DOHH2 (cell line): Measurements from ENCODE around the gene PIP.

ENCODE experiments used
- H3F3A ChIP-seq: fragments of 200-600 bp; sonication (generic), shearing (Covaris generic); 2 replicates; pipeline ENCODE4 v1.6.0; 2016; ENCODE audit warnings: antibody characterized with exemption, mild to moderate bottlenecking; ENCODE audit not compliant: control insufficient read depth, insufficient read depth
- H3K27ac ChIP-seq: fragments of 200-600 bp; sonication (generic); 2 replicates; pipeline ENCODE4 v1.5.1; 2014; ENCODE audit warnings: low read depth, mild to moderate bottlenecking, low read length, moderate library complexity
- H3K27me3 ChIP-seq: fragments of 200-600 bp; sonication (generic); 2 replicates; pipeline ENCODE4 v1.6.1; 2014; ENCODE audit warnings: mild to moderate bottlenecking, low read length, mixed read lengths; ENCODE audit not compliant: control insufficient read depth
- H3K36me3 ChIP-seq: fragments of 200-600 bp; sonication (generic); 2 replicates; pipeline ENCODE4 v1.6.1; 2014; ENCODE audit warnings: mild to moderate bottlenecking, low read length, moderate library complexity, mixed read lengths; ENCODE audit not compliant: control insufficient read depth
- H3K4me1 ChIP-seq: fragments of 200-600 bp; sonication (generic); 2 replicates; pipeline ENCODE4 v1.6.1; 2014; ENCODE audit warnings: mild to moderate bottlenecking, low read length, mixed read lengths; ENCODE audit not compliant: control insufficient read depth
- H3K4me2 ChIP-seq: fragments of 200-600 bp; sonication (generic); 2 replicates; pipeline ENCODE4 v1.6.0; 2014; ENCODE audit warnings: mild to moderate bottlenecking, low read length, moderate library complexity
- H3K4me3 ChIP-seq: fragments of 200-600 bp; sonication (generic); 2 replicates; pipeline ENCODE4 v1.5.1; 2014; ENCODE audit warnings: mild to moderate bottlenecking, low read length, mixed read lengths
- H3K79me2 ChIP-seq: fragments of 200-600 bp; sonication (generic); 2 replicates; pipeline ENCODE4 v1.6.1; 2014; ENCODE audit warnings: mild to moderate bottlenecking, low read length, mixed read lengths; ENCODE audit not compliant: control insufficient read depth
- H3K9me2 ChIP-seq: fragments of 200-600 bp; sonication (generic); replicated peaks from 2 replicates; pipeline ENCODE4 v1.6.1; 2014; ENCODE audit warnings: mild to moderate bottlenecking, low read length, mixed read lengths; ENCODE audit not compliant: control insufficient read depth
- H3K9me3 ChIP-seq: fragments of 200-600 bp; sonication (generic); 2 replicates; pipeline ENCODE4 v1.6.1; 2014; ENCODE audit warnings: antibody characterized with exemption, low read length, mixed read lengths; ENCODE audit not compliant: control insufficient read depth, insufficient read depth
- H4K20me1 ChIP-seq: fragments of 200-600 bp; sonication (generic); 2 replicates; pipeline ENCODE4 v1.6.0; 2014; ENCODE audit warnings: low read depth, mild to moderate bottlenecking, antibody characterized with exemption, low read length, moderate library complexity; ENCODE audit not compliant: control insufficient read depth, insufficient read depth
- EZH2phosphoT487 ChIP-seq: fragments of 200-600 bp; sonication (generic); IDR thresholded peaks from 2 replicates; pipeline ENCODE4 v1.6.1; 2017; ENCODE audit warnings: borderline replicate concordance, mild to moderate bottlenecking, antibody characterized with exemption, low read length, moderate library complexity, mixed read lengths
- TF ChIP-seq, protein P1 (sequence below): fragments of 200-600 bp; sonication (generic); IDR thresholded peaks from one replicate; pipeline ENCODE4 v1.5.1; 2014; ENCODE audit warnings: antibody characterized with exemption, mild to moderate bottlenecking, low read depth, low read length; ENCODE audit not compliant: poor library complexity, severe bottlenecking

The PIP gene

DNA sequence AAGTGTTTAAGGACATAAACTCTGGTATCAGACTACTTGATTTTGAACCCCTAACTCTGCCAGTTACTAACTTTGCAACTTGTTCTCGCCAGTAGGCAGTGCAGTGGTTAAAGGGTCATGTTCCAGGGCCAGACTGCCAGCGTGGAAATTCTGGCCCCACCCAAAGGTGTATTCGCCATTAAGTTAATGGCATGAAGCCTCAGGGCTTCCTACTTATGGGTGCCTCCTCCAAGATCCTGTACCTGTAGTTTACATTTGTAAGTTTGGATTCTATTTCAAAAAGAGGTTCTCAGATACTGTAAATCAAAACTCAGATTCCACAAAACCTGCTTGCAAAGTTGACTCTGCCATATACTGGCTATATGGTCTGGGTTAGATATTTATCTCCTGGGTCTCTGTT lies 2.8 kb upstream of the PIP start:
- H3K27ac ChIP-seq = no peak overlapping the region
- no peaks in the 10 kb centered on the region for H3F3A ChIP-seq
- TF ChIP-seq, protein P1, sequence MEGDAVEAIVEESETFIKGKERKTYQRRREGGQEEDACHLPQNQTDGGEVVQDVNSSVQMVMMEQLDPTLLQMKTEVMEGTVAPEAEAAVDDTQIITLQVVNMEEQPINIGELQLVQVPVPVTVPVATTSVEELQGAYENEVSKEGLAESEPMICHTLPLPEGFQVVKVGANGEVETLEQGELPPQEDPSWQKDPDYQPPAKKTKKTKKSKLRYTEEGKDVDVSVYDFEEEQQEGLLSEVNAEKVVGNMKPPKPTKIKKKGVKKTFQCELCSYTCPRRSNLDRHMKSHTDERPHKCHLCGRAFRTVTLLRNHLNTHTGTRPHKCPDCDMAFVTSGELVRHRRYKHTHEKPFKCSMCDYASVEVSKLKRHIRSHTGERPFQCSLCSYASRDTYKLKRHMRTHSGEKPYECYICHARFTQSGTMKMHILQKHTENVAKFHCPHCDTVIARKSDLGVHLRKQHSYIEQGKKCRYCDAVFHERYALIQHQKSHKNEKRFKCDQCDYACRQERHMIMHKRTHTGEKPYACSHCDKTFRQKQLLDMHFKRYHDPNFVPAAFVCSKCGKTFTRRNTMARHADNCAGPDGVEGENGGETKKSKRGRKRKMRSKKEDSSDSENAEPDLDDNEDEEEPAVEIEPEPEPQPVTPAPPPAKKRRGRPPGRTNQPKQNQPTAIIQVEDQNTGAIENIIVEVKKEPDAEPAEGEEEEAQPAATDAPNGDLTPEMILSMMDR = no peak
- no peak for TF ChIP-seq EZH2phosphoT487
- no peaks in the 10 kb centered on the region for H3K9me2 ChIP-seq
- no peaks in the 10 kb centered on the region for H3K27me3 ChIP-seq
- no peak overlapping the region for H3K4me2 ChIP-seq
- H3K4me1 ChIP-seq = peaks cover 20% of the 10 kb centered on the region
- H3K4me3 ChIP-seq = no peak overlapping the region
- no peaks in the 10 kb centered on the region for H3K79me2 ChIP-seq
- H3K36me3 ChIP-seq = no peaks in the 10 kb centered on the region
- no peaks in the 10 kb centered on the region for H4K20me1 ChIP-seq
- peaks cover 16% of the 10 kb centered on the region for H3K9me3 ChIP-seq

DNA sequence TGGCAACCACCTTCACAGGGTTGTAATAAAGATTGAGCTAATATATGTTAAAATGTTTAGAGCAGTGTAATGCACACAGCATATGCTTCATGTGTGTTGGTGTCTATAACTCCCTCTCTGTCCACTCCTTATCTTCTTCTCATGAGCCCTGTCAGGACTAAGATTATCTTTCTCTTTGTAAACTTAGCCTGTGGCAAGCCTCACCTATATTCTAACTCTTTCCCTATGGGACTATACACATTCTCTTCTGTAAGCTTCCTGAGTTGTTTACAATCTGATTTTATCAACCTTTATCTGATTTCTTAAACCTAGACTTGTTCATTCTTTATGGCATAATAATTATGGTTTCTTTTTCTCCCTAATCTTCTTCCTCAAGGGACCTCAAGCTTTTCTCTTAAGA lies 2.4 kb upstream of the PIP start:
- Histone ChIP-seq H3K4me1 (peaks cover 20% of the 10 kb centered on the region), H3K4me2 (no peak overlapping the region), H3K9me2 (no peaks in the 10 kb centered on the region), H3K27me3 (no peaks in the 10 kb centered on the region), H3K36me3 (no peaks in the 10 kb centered on the region), H3F3A (no peaks in the 10 kb centered on the region), H3K27ac (no peak overlapping the region), H3K79me2 (no peaks in the 10 kb centered on the region), H3K4me3 (no peak overlapping the region), H4K20me1 (no peaks in the 10 kb centered on the region), H3K9me3 (peaks cover 16% of the 10 kb centered on the region)
- TF ChIP-seq, protein P1 = no peak
- no peak for TF ChIP-seq EZH2phosphoT487

- Histone ChIP-seq H3K9me2 (no peaks in the 10 kb centered on the region), H4K20me1 (no peaks in the 10 kb centered on the region), H3K36me3 (no peaks in the 10 kb centered on the region), H3K27ac (no peak overlapping the region), H3K4me3 (no peak overlapping the region), H3K4me2 (no peak overlapping the region), H3F3A (no peaks in the 10 kb centered on the region), H3K4me1 (peaks cover 18% of the 10 kb centered on the region), H3K79me2 (no peaks in the 10 kb centered on the region), H3K9me3 (peaks cover 6% of the 10 kb centered on the region; the same call in 1 of the 2 replicates), H3K27me3 (no peaks in the 10 kb centered on the region)
- TF ChIP-seq EZH2phosphoT487 = no peak
- TF ChIP-seq, protein P1 = no peak
These were observed 1.3 kb upstream of the PIP start for GRCh38 chr7:143130541-143130940.
